Measurements from ENCODE around the gene MN1. TPM values are rescaled to one million over a fixed set of nuclear protein-coding genes. Genes with fewer than 3 reads are reported as not detected.

Gene MN1
- 4.5 and 5.3 TPM in 2 replicates for total RNA-seq

DNA sequence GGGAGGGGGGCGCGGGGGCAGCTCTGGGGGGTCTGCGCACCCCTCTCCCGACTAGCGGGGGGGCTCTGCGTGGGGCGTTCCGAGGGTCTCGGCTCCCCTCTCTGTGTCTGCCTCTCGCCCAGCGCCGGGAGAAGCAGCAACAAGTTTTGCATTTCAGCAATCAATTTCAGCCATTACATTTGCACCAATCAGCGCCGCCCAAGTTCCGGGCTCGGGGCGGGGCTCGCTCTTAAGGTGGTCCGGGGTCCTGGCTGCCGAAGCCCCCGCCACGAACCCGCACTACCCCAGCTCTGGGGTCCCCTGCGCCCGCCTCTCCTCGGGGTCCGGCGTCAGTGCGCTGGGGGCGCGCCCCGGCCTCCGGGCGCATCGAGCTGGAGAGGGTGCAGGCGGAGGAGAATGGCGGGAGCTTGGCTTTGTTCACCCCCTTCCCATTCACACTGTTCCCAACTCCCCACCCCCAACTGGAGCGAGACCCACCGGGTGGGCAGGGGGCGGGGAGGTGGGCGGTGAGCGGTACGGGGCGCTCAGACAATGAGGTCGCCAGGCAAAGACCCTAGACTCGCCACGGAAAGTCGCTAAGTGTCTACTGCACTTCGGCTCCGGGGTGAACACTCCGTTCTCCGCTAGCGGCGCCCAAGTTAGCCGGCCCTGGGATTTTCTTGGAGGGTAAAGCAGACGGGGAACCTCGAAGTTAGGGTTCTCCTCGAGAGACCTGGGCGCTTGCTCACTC is at the start of gene MN1:
MN1 (minus strand) TSS at position 141 of the 730 bp plus-strand sequence. CDS start 1,213 bp downstream, outside the sequence.
- DNase-seq (ENCODE audit: low read depth): no peak
- Histone ChIP-seq H3K36me3 (ENCODE audit: control insufficient read depth, insufficient read depth, low read length) (no peaks in the 10 kb centered on the region), H3K4me3 (ENCODE audit: low read depth, low read length) (peak within 1 kb of the TSS; percentile 69), H3K27me3 (ENCODE audit: control insufficient read depth, insufficient read depth, low read length) (peaks cover 44% of the 10 kb centered on the region)
- TF ChIP-seq CTCF (IDR thresholded peaks at IDR 0.05; ENCODE audit: insufficient read depth, low read length, poor library complexity, severe bottlenecking): peak; percentile 2

DNA sequence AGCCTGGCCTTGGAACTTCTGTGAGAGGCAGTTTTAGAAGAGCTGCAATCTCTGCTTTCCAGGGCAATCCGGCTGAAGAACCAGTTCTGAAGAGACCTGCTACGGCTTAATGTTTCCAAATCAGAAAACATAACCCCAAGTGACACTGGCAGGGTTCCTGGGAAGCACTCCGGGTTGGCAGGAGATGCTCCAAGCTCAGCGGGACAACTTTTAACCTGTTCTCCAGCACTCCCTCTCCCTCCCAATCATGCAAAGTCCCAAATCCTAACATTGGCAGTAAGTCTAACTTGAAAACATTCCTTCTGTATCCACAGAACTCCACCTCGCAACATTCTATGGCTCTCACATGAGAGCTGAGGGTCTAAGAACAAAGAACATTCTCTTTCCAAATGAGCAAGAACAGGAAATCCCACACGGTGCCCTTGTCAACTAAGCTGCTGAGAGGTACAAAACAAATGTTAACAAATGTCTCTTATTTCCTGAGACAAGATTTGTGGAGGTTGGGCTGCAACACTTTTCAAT is 48.5 kb upstream of the MN1 start:
- Histone ChIP-seq H3K36me3 (ENCODE audit: control insufficient read depth, insufficient read depth, low read length) (no peaks in the 10 kb centered on the region), H3K4me3 (ENCODE audit: low read depth, low read length) (no peak overlapping the region), H3K27me3 (ENCODE audit: control insufficient read depth, insufficient read depth, low read length) (no peaks in the 10 kb centered on the region)
- TF ChIP-seq CTCF (IDR thresholded peaks at IDR 0.05; ENCODE audit: insufficient read depth, low read length, poor library complexity, severe bottlenecking): no peak
- no peak for DNase-seq (ENCODE audit: low read depth)

GRCh38 chr22:27848005-27848404 is 46.4 kb upstream of the MN1 start:
- H3K27me3 ChIP-seq (ENCODE audit: control insufficient read depth, insufficient read depth, low read length): no peaks in the 10 kb centered on the region
- H3K4me3 ChIP-seq (ENCODE audit: low read depth, low read length): no peak overlapping the region
- no peaks in the 10 kb centered on the region for H3K36me3 ChIP-seq (ENCODE audit: control insufficient read depth, insufficient read depth, low read length)
- TF ChIP-seq CTCF (IDR thresholded peaks at IDR 0.05; ENCODE audit: insufficient read depth, low read length, poor library complexity, severe bottlenecking): no peak
- DNase-seq (ENCODE audit: low read depth): no peak

DNA sequence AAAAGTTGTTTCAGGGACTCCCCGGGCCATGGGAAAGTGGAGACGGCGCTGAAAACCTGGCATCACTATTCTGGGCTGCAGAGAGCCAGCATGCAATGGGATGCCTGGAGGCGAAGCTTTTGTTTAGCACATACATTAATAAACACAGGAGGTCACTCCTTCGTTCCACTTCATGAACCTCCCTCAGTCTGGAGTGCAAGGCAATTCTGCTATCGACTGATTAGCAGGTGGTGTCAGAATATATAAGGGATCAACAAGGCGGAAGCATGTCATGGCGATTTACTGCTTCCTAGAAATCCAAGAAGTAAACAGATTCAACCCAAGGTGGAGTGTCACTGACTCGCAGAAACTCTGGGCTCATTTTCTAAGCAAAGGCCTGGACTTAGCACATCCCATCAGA is 45.4 kb upstream of the MN1 start:
- no peaks in the 10 kb centered on the region for H3K27me3 ChIP-seq (ENCODE audit: control insufficient read depth, insufficient read depth, low read length)
- TF ChIP-seq CTCF (IDR thresholded peaks at IDR 0.05; ENCODE audit: insufficient read depth, low read length, poor library complexity, severe bottlenecking): no peak
- DNase-seq (ENCODE audit: low read depth): no peak
- no peak overlapping the region for H3K4me3 ChIP-seq (ENCODE audit: low read depth, low read length)
- no peaks in the 10 kb centered on the region for H3K36me3 ChIP-seq (ENCODE audit: control insufficient read depth, insufficient read depth, low read length)

- no peak for TF ChIP-seq CTCF (IDR thresholded peaks at IDR 0.05; ENCODE audit: insufficient read depth, low read length, poor library complexity, severe bottlenecking)
- Histone ChIP-seq H3K4me3 (ENCODE audit: low read depth, low read length) (no peak overlapping the region), H3K27me3 (ENCODE audit: control insufficient read depth, insufficient read depth, low read length) (no peaks in the 10 kb centered on the region), H3K36me3 (ENCODE audit: control insufficient read depth, insufficient read depth, low read length) (no peaks in the 10 kb centered on the region)
- no peak for DNase-seq (ENCODE audit: low read depth)
These were observed 44.7 kb upstream of the MN1 start for GRCh38 chr22:27846248-27846757.
